ENCODE measurements around the gene MBNL1.
"Not testable (repeated sequence)": the region's sequence is repeated elsewhere in the genome, so short reads cannot be mapped to it uniquely, and the experiment has no call there.

MBNL1 gene

GRCh38 chr3:152396867-152397266, 128.1 kb downstream of the MBNL1 start:
- in situ Hi-C loops (cut with MboI; ENCODE audit: low sequenced_read_pairs): no loop called here

GRCh38 chr3:152397348-152397747, 128.6 kb downstream of the MBNL1 start:
- in situ Hi-C loops (cut with MboI; ENCODE audit: low sequenced_read_pairs): not testable (repeated sequence)

- in situ Hi-C loops (cut with MboI; ENCODE audit: low sequenced_read_pairs): no loop called here
Measured at GRCh38 chr3:152398495-152398894, 129.8 kb downstream of the MBNL1 start.

- in situ Hi-C loops (cut with MboI; ENCODE audit: low sequenced_read_pairs): no loop called here
Measured at GRCh38 chr3:152399374-152399773, 130.6 kb downstream of the MBNL1 start.

GRCh38 chr3:152400887-152401286, 132.2 kb downstream of the MBNL1 start:
- in situ Hi-C loops (cut with MboI; ENCODE audit: low sequenced_read_pairs): no loop called here

GRCh38 chr3:152402695-152403451, 134.1 kb downstream of the MBNL1 start:
- in situ Hi-C loops (cut with MboI; ENCODE audit: low sequenced_read_pairs): no loop called here

- in situ Hi-C loops (cut with MboI; ENCODE audit: low sequenced_read_pairs): no loop called here
Measured at GRCh38 chr3:152403632-152404066, 134.9 kb downstream of the MBNL1 start.

- in situ Hi-C loops (cut with MboI; ENCODE audit: low sequenced_read_pairs): no loop called here
Measured at GRCh38 chr3:152404976-152405375, 136.2 kb downstream of the MBNL1 start.

DNA sequence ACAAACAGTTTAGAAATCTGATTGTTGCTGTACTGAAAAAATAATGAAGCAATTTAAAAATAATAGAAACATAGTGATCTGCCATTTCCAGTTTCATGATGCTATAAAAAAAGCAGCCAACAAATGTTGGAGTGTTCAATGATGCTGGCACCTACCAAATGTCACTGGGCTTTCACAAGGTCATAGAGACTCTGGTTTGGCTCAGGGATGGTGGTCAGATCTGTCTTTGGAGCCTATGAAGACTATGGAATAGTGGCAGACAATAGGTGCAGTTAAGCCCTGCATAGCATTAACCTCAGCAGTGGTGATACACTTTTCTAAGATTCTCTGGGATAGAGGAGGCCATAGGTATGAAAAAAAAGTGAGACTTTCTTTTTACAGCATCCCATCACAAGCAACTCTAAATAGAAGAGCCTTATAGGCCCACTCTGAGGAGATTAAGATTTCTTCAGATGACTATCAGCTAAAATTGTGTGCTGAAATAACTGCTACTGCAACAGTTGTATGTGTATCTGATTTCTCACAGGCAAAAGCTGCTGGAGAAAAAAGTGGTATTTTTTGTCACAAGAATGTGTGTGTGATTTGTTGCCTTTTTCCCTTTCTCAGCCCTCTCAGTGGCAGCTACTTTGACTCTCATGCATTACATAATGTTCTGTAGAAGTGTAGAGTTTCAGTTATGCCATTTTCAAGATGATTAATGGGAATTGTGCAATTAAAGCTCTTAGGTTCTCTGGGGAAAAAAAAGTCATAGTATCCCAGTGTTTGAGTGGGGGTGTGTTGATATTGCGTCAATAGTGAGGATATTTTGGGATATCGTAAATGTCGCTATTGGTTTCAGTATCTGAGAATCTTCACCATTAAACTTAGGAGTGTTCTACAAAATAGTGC, 137.4 kb downstream of the MBNL1 start:
- in situ Hi-C loops (cut with MboI; ENCODE audit: low sequenced_read_pairs): no loop called here

- in situ Hi-C loops (cut with MboI; ENCODE audit: low sequenced_read_pairs): no loop called here
Measured at GRCh38 chr3:152413240-152413639, 144.5 kb downstream of the MBNL1 start.

DNA sequence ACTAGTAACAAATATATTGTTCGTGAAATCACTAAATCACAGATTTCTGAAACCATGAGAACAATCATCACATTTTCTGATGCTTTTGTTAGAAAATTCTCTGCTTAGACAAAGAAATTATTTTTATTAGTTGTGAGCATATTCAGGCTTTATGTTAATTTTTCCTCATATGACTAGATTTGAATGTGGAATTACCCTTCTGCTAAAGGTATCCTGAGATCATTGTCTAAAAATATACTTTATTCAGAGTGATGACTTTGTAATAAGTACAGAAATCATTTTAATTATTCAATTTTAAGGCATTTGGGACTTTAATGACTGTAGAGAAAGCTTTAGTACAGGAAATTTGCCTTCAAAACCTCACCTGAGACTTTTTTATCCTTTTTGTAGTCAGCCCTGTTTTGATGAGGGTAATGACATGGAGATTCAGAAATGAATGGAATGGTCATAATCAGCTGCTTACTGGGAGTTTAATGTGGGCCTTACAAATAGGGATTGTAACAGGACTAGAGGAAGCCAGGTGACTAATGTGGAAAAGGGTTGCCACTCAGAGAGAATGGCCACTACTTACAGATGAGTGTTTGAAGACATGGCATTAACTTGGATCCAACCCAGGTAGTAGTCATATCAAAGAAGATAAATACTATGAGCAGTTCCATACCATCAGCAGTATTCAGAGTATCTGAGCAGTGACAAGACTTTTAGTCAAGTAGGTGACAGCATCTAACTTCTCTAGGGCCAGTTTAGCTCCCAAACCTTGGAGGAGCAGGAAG, 148.3 kb downstream of the MBNL1 start:
- in situ Hi-C loops (cut with MboI; ENCODE audit: low sequenced_read_pairs): no loop called here

- in situ Hi-C loops (cut with MboI; ENCODE audit: low sequenced_read_pairs): no loop called here
Measured at GRCh38 chr3:152419748-152420147, 151.0 kb downstream of the MBNL1 start.

GRCh38 chr3:152421162-152421561, 152.4 kb downstream of the MBNL1 start:
- in situ Hi-C loops (cut with MboI; ENCODE audit: low sequenced_read_pairs): no loop called here

DNA sequence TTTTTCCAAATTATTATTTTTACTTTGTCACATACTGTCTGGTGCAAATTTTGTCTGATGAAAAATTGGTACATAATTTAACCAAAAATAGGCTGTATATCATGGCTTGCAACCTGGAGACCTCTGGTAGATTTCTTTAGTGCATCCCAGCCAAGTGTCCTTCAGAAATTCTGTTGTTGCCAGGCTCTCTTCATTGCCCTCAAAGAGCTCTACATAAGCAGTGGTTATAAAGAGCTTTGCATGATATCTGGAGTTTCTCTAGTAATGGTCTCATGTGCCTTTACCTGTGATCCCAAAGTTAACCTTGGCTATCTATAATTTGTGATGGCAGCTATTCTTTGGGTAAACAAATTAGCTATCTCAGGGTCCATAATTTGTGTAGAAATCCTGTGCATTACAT, 157.7 kb downstream of the MBNL1 start:
- in situ Hi-C loops (cut with MboI; ENCODE audit: low sequenced_read_pairs): no loop called here

DNA sequence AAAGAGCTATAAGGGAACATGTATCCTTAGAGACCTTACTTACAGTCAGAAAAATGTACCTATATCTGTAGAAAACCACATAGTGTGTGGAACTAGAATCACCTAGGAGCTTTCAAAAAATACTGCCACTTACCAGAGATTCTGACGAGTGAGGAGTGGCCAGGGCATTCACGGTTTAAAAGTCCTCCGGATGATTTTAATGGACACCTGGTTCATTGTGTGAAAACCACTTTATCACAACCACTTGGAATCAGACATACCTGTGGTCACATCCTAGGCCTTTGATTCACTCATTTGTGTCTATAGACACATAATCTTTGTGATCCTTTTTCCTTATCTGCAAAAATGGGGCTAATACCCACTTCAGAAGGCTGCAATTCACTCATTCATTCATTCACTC, 159.8 kb downstream of the MBNL1 start:
- in situ Hi-C loops (cut with MboI; ENCODE audit: low sequenced_read_pairs): no loop called here

DNA sequence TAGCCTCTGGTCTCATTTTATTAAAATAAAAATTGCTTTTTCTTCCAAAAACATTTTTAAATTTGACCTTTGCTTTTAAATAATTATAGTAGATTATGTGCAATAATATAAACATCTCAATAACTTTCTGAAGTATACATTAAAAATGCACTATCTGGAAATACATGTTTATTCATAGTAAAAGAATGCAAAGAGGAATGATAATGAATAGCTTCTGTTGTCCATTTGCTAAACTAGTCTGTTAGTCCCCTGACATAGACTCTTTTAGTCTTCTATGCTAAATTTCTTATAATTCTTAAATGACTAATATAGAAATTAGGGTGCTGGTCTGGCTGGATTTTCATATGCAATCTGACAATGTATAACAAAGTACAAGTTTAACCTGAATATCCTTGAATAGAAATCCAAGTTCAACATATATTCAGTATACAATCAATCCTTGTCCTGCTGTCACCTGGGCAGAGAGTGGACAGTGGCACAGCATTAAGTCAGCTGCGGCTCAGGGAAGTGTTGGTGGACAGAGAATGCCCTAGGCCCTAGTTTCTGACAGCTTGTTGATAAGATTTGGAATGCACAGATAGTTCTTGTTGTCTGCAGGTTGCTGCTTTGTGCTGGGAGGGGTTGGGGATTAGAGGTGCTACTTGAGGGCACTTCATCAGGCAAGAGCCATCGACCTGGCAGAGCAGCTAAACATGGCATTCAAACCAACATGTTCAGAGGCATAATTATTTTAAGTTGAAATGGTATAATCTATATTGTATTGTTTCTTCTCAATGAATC, 161.7 kb downstream of the MBNL1 start:
- in situ Hi-C loops (cut with MboI; ENCODE audit: low sequenced_read_pairs): no loop called here

DNA sequence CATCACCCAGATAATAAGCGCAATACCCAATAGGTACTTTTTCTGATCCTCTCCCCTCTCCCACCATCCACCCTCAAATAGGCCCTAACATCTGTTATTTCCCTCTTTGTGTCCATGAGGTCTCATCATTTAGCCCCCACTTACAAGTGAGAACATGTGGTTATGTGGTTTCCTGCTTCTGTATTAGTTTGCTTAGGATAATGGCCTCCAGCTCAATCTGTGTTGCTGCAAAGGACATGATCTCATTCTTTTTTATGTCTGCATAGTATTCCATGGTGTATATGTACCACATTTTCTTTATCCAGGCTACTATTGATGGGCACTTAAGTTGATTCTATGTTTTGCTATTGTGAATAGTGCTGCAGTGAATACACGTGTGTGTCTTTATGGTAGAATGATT, 165.4 kb downstream of the MBNL1 start:
- in situ Hi-C loops (cut with MboI; ENCODE audit: low sequenced_read_pairs): no loop called here

DNA sequence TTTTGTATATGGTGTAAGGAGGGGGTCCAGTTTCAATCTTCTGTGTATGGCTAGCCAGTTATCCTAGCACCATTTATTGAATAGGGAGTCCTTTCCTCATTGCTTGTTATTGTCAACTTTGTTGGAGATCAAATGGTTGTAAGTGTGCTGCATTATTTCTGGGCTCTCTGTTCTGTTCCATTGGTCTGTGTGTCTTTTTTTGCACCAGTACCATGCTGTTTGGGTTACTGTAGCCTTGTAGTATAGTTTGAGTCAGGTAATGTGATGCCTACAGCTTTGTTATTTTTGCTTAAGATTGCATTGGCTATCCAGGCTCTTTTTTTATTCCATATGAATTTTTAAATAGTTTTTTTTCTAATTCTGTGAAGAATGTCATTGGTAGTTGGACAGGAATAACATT, 166.5 kb downstream of the MBNL1 start:
- in situ Hi-C loops (cut with MboI; ENCODE audit: low sequenced_read_pairs): not testable (repeated sequence)

DNA sequence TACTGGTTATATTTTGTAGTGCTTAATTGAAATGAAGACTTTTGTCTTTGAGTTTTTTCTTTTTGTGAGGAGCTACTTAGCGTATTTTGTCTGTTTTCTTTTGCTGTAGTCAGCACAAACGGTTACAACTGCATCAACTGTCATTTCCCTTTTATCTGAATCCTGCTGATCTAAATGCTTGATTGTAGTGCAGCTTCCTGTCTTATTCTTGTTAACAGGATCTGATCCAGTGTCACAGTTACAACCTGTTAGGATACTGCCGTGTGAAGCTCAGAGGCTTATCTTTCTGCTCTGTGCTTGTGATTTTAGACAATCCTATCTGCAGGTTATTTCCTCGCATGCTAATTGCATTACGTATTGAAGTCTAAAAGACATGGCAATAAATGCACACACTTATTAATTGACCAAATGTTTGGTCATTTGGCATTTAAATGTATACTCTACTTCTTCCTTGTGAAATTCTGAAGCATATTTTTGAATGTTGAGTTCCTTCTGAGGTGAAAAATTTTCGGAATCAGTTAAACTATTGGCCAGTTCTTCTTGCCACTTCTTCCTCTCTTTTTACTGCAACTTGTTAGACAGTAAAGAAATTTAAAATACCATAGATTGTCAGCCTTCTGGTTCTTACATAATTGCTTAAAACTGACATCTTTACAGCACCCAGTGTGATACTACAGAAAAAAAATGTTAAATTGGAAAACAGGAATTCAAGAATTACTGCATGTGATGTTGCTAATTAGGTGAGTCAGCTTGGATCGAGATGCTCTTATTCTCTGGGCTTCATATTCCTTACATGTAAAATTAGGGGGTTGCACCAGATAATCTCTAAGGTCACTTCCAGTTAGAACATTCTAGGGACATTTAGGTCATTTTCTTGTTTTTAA, 168.2 kb downstream of the MBNL1 start:
- in situ Hi-C loops (cut with MboI; ENCODE audit: low sequenced_read_pairs): no loop called here

DNA sequence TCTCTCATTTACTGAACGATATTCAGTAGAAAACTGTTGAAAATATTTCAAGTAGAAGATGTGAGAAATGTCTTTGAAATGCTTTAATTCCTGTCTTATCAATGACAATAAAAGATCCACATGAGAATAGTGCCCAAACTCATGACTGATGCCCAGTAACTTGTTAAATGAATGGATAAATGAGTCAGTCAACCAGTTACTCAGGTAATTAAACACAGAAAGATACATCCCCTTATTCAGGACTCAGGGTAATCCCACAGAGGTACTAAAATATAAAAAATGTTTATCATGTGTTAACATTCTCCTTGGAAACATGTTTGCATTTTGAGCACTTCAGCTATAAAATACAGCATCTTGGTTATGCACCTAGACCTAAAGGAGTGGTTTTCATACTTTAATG, 169.5 kb downstream of the MBNL1 start:
- in situ Hi-C loops (cut with MboI; ENCODE audit: low sequenced_read_pairs): no loop called here
